ENCODE measurements around the gene SH3PXD2A. TPM values are rescaled to one million over a fixed set of nuclear protein-coding genes. Genes with fewer than 3 reads are reported as not detected.

The SH3PXD2A gene
- total RNA-seq, 1 donor from 2014 or later = 12.4 TPM

GRCh38 chr10:103660364-103661197 lies 194.8 kb downstream of the SH3PXD2A start:
- peaks cover 20% of the 10 kb centered on the region for H3K36me3 ChIP-seq (ENCODE audit: control insufficient read depth, insufficient read depth, low read length)
- no peak for TF ChIP-seq CTCF (IDR thresholded peaks at IDR 0.05; ENCODE audit: insufficient read depth, low read length, severe bottlenecking)
- no peaks in the 10 kb centered on the region for H3K27me3 ChIP-seq (ENCODE audit: control insufficient read depth, insufficient read depth, low read length)
- peak overlapping the region; percentile 13 for H3K4me3 ChIP-seq (ENCODE audit: low read depth, low read length)
- DNase-seq (ENCODE audit: low read depth) (no peak), FAIRE-seq (no peak)

- DNase-seq (ENCODE audit: low read depth) = no peak
- Histone ChIP-seq H3K4me3 (ENCODE audit: low read depth, low read length) (peak overlapping the region; percentile 13), H3K27me3 (ENCODE audit: control insufficient read depth, insufficient read depth, low read length) (no peaks in the 10 kb centered on the region), H3K36me3 (ENCODE audit: control insufficient read depth, insufficient read depth, low read length) (peaks cover 20% of the 10 kb centered on the region)
- TF ChIP-seq CTCF (IDR thresholded peaks at IDR 0.05; ENCODE audit: insufficient read depth, low read length, severe bottlenecking) = peak; percentile 16
- no peak for FAIRE-seq
These were observed 195.6 kb downstream of the SH3PXD2A start for GRCh38 chr10:103659674-103660363.

DNA sequence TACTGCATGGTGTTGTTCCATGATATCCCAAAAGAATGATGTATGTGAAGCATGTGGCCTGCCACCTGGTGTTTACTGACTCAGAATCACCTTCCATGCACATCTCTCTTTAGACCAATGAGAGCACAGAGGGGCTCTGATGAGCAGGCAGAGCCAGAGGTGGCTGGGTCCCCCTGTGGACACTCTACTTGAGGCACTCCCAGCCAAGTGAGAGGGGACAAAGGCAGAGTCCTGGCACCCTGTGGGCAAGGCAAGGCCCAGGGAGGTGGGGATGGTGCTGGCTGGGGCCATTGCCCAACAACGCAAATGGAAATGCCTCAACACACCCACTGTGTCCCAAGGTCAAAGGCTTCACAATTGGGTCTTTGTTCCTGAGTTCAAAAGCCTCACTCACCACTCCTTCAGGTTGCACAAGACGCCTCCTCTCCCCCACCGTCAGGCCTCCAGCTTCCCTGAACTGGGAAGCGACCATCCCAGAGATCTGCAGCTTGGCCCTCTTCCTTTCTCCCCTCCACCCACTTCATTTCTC lies 197.3 kb downstream of the SH3PXD2A start:
- FAIRE-seq = peak; percentile 18
- no peak for DNase-seq (ENCODE audit: low read depth)
- no peak for TF ChIP-seq CTCF (IDR thresholded peaks at IDR 0.05; ENCODE audit: insufficient read depth, low read length, severe bottlenecking)

DNA sequence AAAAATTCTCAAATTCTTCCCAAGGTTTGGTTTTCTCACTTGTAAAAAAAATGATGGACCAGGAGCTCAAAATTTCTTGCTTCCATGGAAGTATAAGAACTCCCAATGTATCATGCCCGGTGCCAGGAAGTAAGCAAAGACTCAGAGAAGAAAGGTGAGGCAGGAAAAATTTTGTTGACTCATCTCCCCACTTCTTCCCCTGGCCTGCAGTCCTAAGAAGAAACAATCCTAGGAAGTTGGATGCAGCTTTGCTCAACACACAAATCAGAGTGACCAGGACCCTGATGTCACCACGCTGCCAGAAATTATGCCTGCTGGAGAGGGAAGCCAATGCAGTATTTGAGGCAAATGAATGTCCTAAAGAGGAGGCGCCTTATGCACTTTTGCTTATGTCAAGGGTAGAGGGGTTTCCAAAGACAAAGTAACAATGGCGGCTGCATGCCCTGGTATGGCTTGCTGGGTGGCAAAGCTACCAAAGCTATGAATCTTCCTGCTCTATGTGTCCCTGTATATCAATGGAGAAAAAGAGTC lies 198.2 kb downstream of the SH3PXD2A start:
- TF ChIP-seq CTCF (IDR thresholded peaks at IDR 0.05; ENCODE audit: insufficient read depth, low read length, severe bottlenecking) = no peak
- Histone ChIP-seq H3K27me3 (ENCODE audit: control insufficient read depth, insufficient read depth, low read length) (no peaks in the 10 kb centered on the region), H3K4me3 (ENCODE audit: low read depth, low read length) (no peak overlapping the region), H3K36me3 (ENCODE audit: control insufficient read depth, insufficient read depth, low read length) (peaks cover 22% of the 10 kb centered on the region)
- FAIRE-seq = no peak
- DNase-seq (ENCODE audit: low read depth) = peak; percentile 45

More for the DNA sequence above, 197.3 kb downstream of the SH3PXD2A start:
- Histone ChIP-seq H3K4me3 (ENCODE audit: low read depth, low read length) (no peak overlapping the region), H3K36me3 (ENCODE audit: control insufficient read depth, insufficient read depth, low read length) (peaks cover 22% of the 10 kb centered on the region), H3K27me3 (ENCODE audit: control insufficient read depth, insufficient read depth, low read length) (no peaks in the 10 kb centered on the region)

GRCh38 chr10:103654925-103655324 lies 200.5 kb downstream of the SH3PXD2A start:
- DNase-seq (ENCODE audit: low read depth) (no peak), FAIRE-seq (no peak)
- TF ChIP-seq CTCF (IDR thresholded peaks at IDR 0.05; ENCODE audit: insufficient read depth, low read length, severe bottlenecking) = no peak
- H3K4me3 ChIP-seq (ENCODE audit: low read depth, low read length) = no peak overlapping the region
- H3K27me3 ChIP-seq (ENCODE audit: control insufficient read depth, insufficient read depth, low read length) = no peaks in the 10 kb centered on the region
- peaks cover 24% of the 10 kb centered on the region for H3K36me3 ChIP-seq (ENCODE audit: control insufficient read depth, insufficient read depth, low read length)
